MM.1S (cell line): ENCODE measurements around the gene GRIK3.
"Not testable (repeated sequence)": the region's sequence is repeated elsewhere in the genome, so short reads cannot be mapped to it uniquely, and the experiment has no call there.

Experiments used
- DNase-seq: peaks from one replicate; pipeline ENCODE4 v3.0.0-alpha.2; 2015
- H2AFZ ChIP-seq: fragments of 300-600 bp; sonication (generic); 2 replicates; pipeline ENCODE4 v1.6.0; 2016; ENCODE audit warnings: antibody characterized with exemption, low read length
- H3F3A ChIP-seq: fragments of 300-600 bp; sonication (generic); 2 replicates; pipeline ENCODE4 v1.6.1; 2016; ENCODE audit warnings: mild to moderate bottlenecking, antibody characterized with exemption, low read length, moderate library complexity, mixed read lengths; ENCODE audit not compliant: insufficient read depth
- H3K27ac ChIP-seq: fragments of 300-600 bp; sonication (generic); 2 replicates; pipeline ENCODE4 v1.5.1; 2016; ENCODE audit warnings: mild to moderate bottlenecking, low read length
- H3K27me3 ChIP-seq: fragments of 300-600 bp; sonication (generic); replicated peaks from 2 replicates; pipeline ENCODE4 v1.6.0; 2016; ENCODE audit warnings: low read length; ENCODE audit not compliant: insufficient read depth
- H3K36me3 ChIP-seq: fragments of 300-600 bp; sonication (generic); replicated peaks from 2 replicates; pipeline ENCODE4 v1.6.1; 2016; ENCODE audit warnings: mild to moderate bottlenecking, low read length, mixed read lengths; ENCODE audit not compliant: insufficient read depth
- H3K4me1 ChIP-seq: fragments of 300-600 bp; sonication (generic); 2 replicates; pipeline ENCODE4 v1.6.1; 2016; ENCODE audit warnings: low read length, mixed read lengths
- H3K4me2 ChIP-seq: fragments of 300-600 bp; sonication (generic); 2 replicates; pipeline ENCODE4 v1.6.0; 2016; ENCODE audit warnings: low read depth, low read length
- H3K4me3 ChIP-seq: fragments of 300-600 bp; sonication (generic); 2 replicates; pipeline ENCODE4 v1.5.1; 2016; ENCODE audit warnings: low read length, mixed read lengths
- H3K79me2 ChIP-seq: fragments of 300-600 bp; sonication (generic); 2 replicates; pipeline ENCODE4 v1.6.1; 2016; ENCODE audit warnings: mixed run types, low read length, mixed read lengths
- H3K9ac ChIP-seq: fragments of 300-600 bp; sonication (generic); 2 replicates; pipeline ENCODE4 v1.6.1; 2016; ENCODE audit warnings: low read length, mixed read lengths
- H3K9me2 ChIP-seq: fragments of 300-600 bp; sonication (generic); replicated peaks from 2 replicates; pipeline ENCODE4 v1.6.1; 2016; ENCODE audit warnings: mild to moderate bottlenecking, low read length, mixed read lengths; ENCODE audit not compliant: insufficient read depth
- H3K9me3 ChIP-seq: fragments of 300-600 bp; sonication (generic); replicated peaks from 2 replicates; pipeline ENCODE4 v1.6.1; 2016; ENCODE audit warnings: mild to moderate bottlenecking, low read length, mixed read lengths; ENCODE audit not compliant: insufficient read depth
- H4K20me1 ChIP-seq: fragments of 300-600 bp; sonication (generic); 2 replicates; pipeline ENCODE4 v1.6.1; 2016; ENCODE audit warnings: mild to moderate bottlenecking, low read length, moderate library complexity, mixed read lengths; ENCODE audit not compliant: insufficient read depth
- CTCF ChIP-seq: fragments of 300-600 bp; sonication (generic); IDR thresholded peaks from 2 replicates; pipeline ENCODE4 v1.5.1; 2016; ENCODE audit warnings: antibody characterized with exemption, low read length, mixed read lengths
- EZH2 ChIP-seq: fragments of 300-600 bp; sonication (generic); optimal IDR thresholded peaks from 2 replicates; pipeline ENCODE3; 2017; ENCODE audit warnings: low read depth, mild to moderate bottlenecking, antibody characterized with exemption, low read length, mixed read lengths
- EZH2phosphoT487 ChIP-seq: fragments of 300-600 bp; sonication (generic); IDR thresholded peaks from 2 replicates; pipeline ENCODE4 v1.6.1; 2018; ENCODE audit warnings: antibody characterized with exemption, low read length

The GRIK3 gene

GRCh38 chr1:36769886-36770830 lies 264.2 kb downstream of the GRIK3 start:
- Histone ChIP-seq H3K79me2 (no peaks in the 10 kb centered on the region), H3K9me3 (no peaks in the 10 kb centered on the region), H3F3A (no peaks in the 10 kb centered on the region), H3K27ac (no peak overlapping the region), H3K4me2 (no peak overlapping the region), H3K9me2 (no peaks in the 10 kb centered on the region), H3K9ac (no peak overlapping the region), H3K27me3 (peaks cover 89% of the 10 kb centered on the region), H3K36me3 (no peaks in the 10 kb centered on the region), H4K20me1 (no peaks in the 10 kb centered on the region), H2AFZ (no peak overlapping the region), H3K4me3 (no peak overlapping the region), H3K4me1 (no peaks in the 10 kb centered on the region)
- TF ChIP-seq EZH2 (no peak), CTCF (no peak), EZH2phosphoT487 (no peak)
- DNase-seq: no peak

GRCh38 chr1:36768486-36769178 lies 265.7 kb downstream of the GRIK3 start:
- Histone ChIP-seq H3K9me2 (no peaks in the 10 kb centered on the region), H3K4me1 (no peaks in the 10 kb centered on the region), H3K79me2 (no peaks in the 10 kb centered on the region), H3K4me2 (no peak overlapping the region), H3K27me3 (peaks cover 85% of the 10 kb centered on the region), H3K36me3 (no peaks in the 10 kb centered on the region), H3K4me3 (no peak overlapping the region), H3K27ac (no peak overlapping the region), H3F3A (no peaks in the 10 kb centered on the region), H3K9ac (no peak overlapping the region), H2AFZ (no peak overlapping the region), H4K20me1 (no peaks in the 10 kb centered on the region), H3K9me3 (no peaks in the 10 kb centered on the region)
- TF ChIP-seq CTCF (no peak), EZH2phosphoT487 (no peak), EZH2 (no peak)
- no peak for DNase-seq

GRCh38 chr1:36767429-36767828 lies 266.9 kb downstream of the GRIK3 start:
- H2AFZ ChIP-seq, H3K4me2 ChIP-seq, H3K9me2 ChIP-seq, H3K79me2 ChIP-seq, H3K36me3 ChIP-seq, H3F3A ChIP-seq, H3K27ac ChIP-seq, H3K9ac ChIP-seq, H3K4me1 ChIP-seq, H3K4me3 ChIP-seq, H3K9me3 ChIP-seq, H4K20me1 ChIP-seq, DNase-seq: not testable (repeated sequence)
- peaks cover 79% of the 10 kb centered on the region for H3K27me3 ChIP-seq

- Histone ChIP-seq H3K36me3 (no peaks in the 10 kb centered on the region), H2AFZ (no peak overlapping the region), H3K9me2 (no peaks in the 10 kb centered on the region)
Measured at GRCh38 chr1:36766481-36766880, 267.8 kb downstream of the GRIK3 start.

More at GRCh38 chr1:36766481-36766880, 267.8 kb downstream of the GRIK3 start:
- Histone ChIP-seq H3F3A (no peaks in the 10 kb centered on the region), H3K4me3 (no peak overlapping the region), H3K9ac (no peak overlapping the region), H3K9me3 (no peaks in the 10 kb centered on the region), H3K4me2 (no peak overlapping the region), H4K20me1 (no peaks in the 10 kb centered on the region), H3K27ac (no peak overlapping the region), H3K27me3 (peaks cover 71% of the 10 kb centered on the region), H3K79me2 (no peaks in the 10 kb centered on the region), H3K4me1 (no peaks in the 10 kb centered on the region)
- no peak for TF ChIP-seq EZH2phosphoT487
- TF ChIP-seq CTCF: no peak
- no peak for TF ChIP-seq EZH2
- no peak for DNase-seq
